Endothelial cell of umbilical vein (primary cell): ENCODE data around the gene COQ4. TPM values are rescaled to one million over a fixed set of nuclear protein-coding genes. Genes with fewer than 3 reads are reported as not detected.

Source experiments
- BruUV-seq: library from RNA; stranded (reverse); fragments of 400-500 nt; replicated peaks from 2 replicates; lab custom pipeline; 2021; lab: Mats Ljungman, UMichigan
- CTCF ChIA-PET: fragments of 300-600, 350-600 bp; sonication (Branson Sonifier 250); formaldehyde crosslinking; loops from one replicate; lab custom pipeline; 2021; ENCODE audit warnings: antibody characterized with exemption, inconsistent platforms; lab: Charles Lee
- POLR2A ChIA-PET: fragments of 300-600, 350-600 bp; sonication (Branson Sonifier 250); formaldehyde crosslinking; loops from one replicate; lab custom pipeline; 2021; ENCODE audit warnings: antibody characterized with exemption, inconsistent platforms; lab: Charles Lee
- DNase-seq: peaks from one replicate; pipeline ENCODE4 v3.0.0-alpha.2; 2011; ENCODE audit warnings: low read depth, low spot score
- FAIRE-seq: peaks from 2 replicates; lab custom pipeline; 2011; peaks lifted over from hg19 to GRCh38; lab: Jason Lieb, UNC
- H2AFZ ChIP-seq: 2 replicates; pipeline ENCODE4 v1.6.0; 2012; ENCODE audit warnings: low read depth, low read length, control low read depth, inconsistent platforms
- H3K27ac ChIP-seq: 2 replicates; pipeline ENCODE4 v1.5.1; 2011; ENCODE audit warnings: low read depth, mild to moderate bottlenecking, control low read depth, low read length, moderate library complexity; ENCODE audit not compliant: insufficient read depth
- H3K27me3 ChIP-seq, 2 experiments: 2 replicates each; pipeline versions ENCODE4 v1.6.0 to v1.6.1; 2011; ENCODE audit warnings: low read length in 2 of 2, mixed read lengths in 1 of 2; ENCODE audit not compliant: control insufficient read depth in 2 of 2, insufficient read depth in 2 of 2
- H3K36me3 ChIP-seq, 2 experiments: 2 replicates in 1 of 2; 3 replicates in 1 of 2; pipeline ENCODE4 v1.5.1; 2011; ENCODE audit warnings: low read length in 2 of 2, mild to moderate bottlenecking in 1 of 2, moderate library complexity in 1 of 2; ENCODE audit not compliant: control insufficient read depth in 2 of 2, insufficient read depth in 2 of 2; ENCODE audit errors: extremely low read depth in 1 of 2
- H3K4me1 ChIP-seq: 3 replicates; pipeline ENCODE4 v1.5.1; 2011; ENCODE audit warnings: mild to moderate bottlenecking, low read length; ENCODE audit not compliant: control insufficient read depth, insufficient read depth; ENCODE audit errors: extremely low read depth
- H3K4me2 ChIP-seq: 2 replicates; pipeline ENCODE4 v1.6.1; 2011; ENCODE audit warnings: low read length, control low read depth, mixed read lengths; ENCODE audit not compliant: insufficient read depth
- H3K4me3 ChIP-seq, 3 experiments: fragments of 200-600 bp in 1 of 3; sonication (generic), shearing (Covaris generic) in 1 of 3; replicated peaks in 1 of 3; 2 replicates each; pipeline ENCODE4 v1.5.1; 2011 to 2016; ENCODE audit warnings: control low read depth in 3 of 3, low read length in 3 of 3, mild to moderate bottlenecking in 2 of 3, inconsistent platforms in 1 of 3, low read depth in 1 of 3, moderate library complexity in 1 of 3; ENCODE audit not compliant: insufficient read depth in 1 of 3
- H3K79me2 ChIP-seq: 2 replicates; pipeline ENCODE4 v1.6.0; 2012; ENCODE audit warnings: low read length, inconsistent platforms; ENCODE audit not compliant: control insufficient read depth, insufficient read depth
- H3K9ac ChIP-seq: replicated peaks from 2 replicates; pipeline ENCODE3; 2011; ENCODE audit warnings: low read length, control low read depth; ENCODE audit not compliant: insufficient read depth; ENCODE audit errors: extremely low read depth
- H3K9me1 ChIP-seq: replicated peaks from 3 replicates; pipeline ENCODE4 v1.6.0; 2011; ENCODE audit warnings: mild to moderate bottlenecking, low read length; ENCODE audit not compliant: control insufficient read depth, insufficient read depth; ENCODE audit errors: extremely low read depth
- H3K9me3 ChIP-seq: replicated peaks from 2 replicates; pipeline ENCODE4 v1.5.1; 2012; ENCODE audit warnings: low read length, inconsistent platforms; ENCODE audit not compliant: control insufficient read depth, insufficient read depth
- H4K20me1 ChIP-seq: replicated peaks from 2 replicates; pipeline ENCODE3; 2011; ENCODE audit warnings: mild to moderate bottlenecking, low read length; ENCODE audit not compliant: control insufficient read depth, insufficient read depth; ENCODE audit errors: extremely low read depth
- CTCF ChIP-seq, 2 donors: IDR thresholded peaks; 1 replicate in 1 of 2; 2 replicates in 1 of 2; pipeline ENCODE4 v1.5.1; 2011; ENCODE audit warnings: low read length in 2 of 2, mild to moderate bottlenecking in 2 of 2, moderate library complexity in 2 of 2, control low read depth in 1 of 2, inconsistent platforms in 1 of 2, low read depth in 1 of 2; ENCODE audit not compliant: insufficient read depth in 1 of 2; ENCODE audit errors: extremely low read depth in 1 of 2
- EZH2 ChIP-seq: IDR thresholded peaks from 2 replicates; pipeline ENCODE4 v1.6.1; 2012; ENCODE audit warnings: borderline replicate concordance, low read depth, mild to moderate bottlenecking, moderate library complexity, low read length, inconsistent platforms; ENCODE audit not compliant: severe bottlenecking
- FOS ChIP-seq: IDR thresholded peaks from 2 replicates; pipeline ENCODE4 v1.6.1; 2011; ENCODE audit warnings: mild to moderate bottlenecking, low read length, moderate library complexity, borderline replicate concordance; ENCODE audit not compliant: insufficient read depth
- GATA2 ChIP-seq: IDR thresholded peaks from 2 replicates; pipeline ENCODE4 v1.7.0; 2011; ENCODE audit warnings: low read depth, mild to moderate bottlenecking, moderate library complexity, mixed read lengths, low read length; ENCODE audit not compliant: insufficient read length, insufficient read depth
- JUN ChIP-seq: IDR thresholded peaks from 2 replicates; pipeline ENCODE4 v1.6.1; 2011; ENCODE audit warnings: borderline replicate concordance, low read depth; ENCODE audit not compliant: insufficient read length, insufficient read depth
- MAX ChIP-seq: IDR thresholded peaks from 2 replicates; pipeline ENCODE4 v1.6.1; 2011; ENCODE audit not compliant: insufficient read depth, insufficient read length
- MYC ChIP-seq: IDR thresholded peaks from one replicate; pipeline ENCODE4 v1.6.1; 2011; ENCODE audit warnings: mild to moderate bottlenecking, low read depth, low read length
- POLR2A ChIP-seq: IDR thresholded peaks from 2 replicates; pipeline ENCODE4 v1.6.1; 2012; ENCODE audit warnings: low read depth, mild to moderate bottlenecking, control low read depth, low read length
- POLR2AphosphoS5 ChIP-seq: IDR thresholded peaks from 2 replicates; pipeline ENCODE4 v1.6.1; 2012; ENCODE audit warnings: low read depth, mild to moderate bottlenecking, control low read depth, low read length, moderate library complexity; ENCODE audit not compliant: insufficient read depth
- dilution Hi-C: fragments of 300-500 bp; cut with MboI; formaldehyde crosslinking; loops from one replicate; pipeline ENCODE4 v1.15.0; 2019; ENCODE audit warnings: low sequenced_read_pairs; ENCODE audit not compliant: extremely low pct_ligation_motif_present
- intact Hi-C: fragments of 100-400 bp; cut with micrococcal nuclease; formaldehyde crosslinking; loops from one replicate; pipeline ENCODE4 v1.10.0; 2022
- polyA plus RNA-seq, 4 experiments: library from polyadenylated mRNA; depleted of rRNA in 3 of 4; stranded (reverse) in 3 of 4; unstranded in 1 of 4; fragments of >200 nt; gene quantifications; 2 replicates each; pipeline versions ENCODE4 v1.2.1 to v1.2.3, GENCODE V29; 2011 to 2012; ENCODE audit warnings: missing spikeins in 1 of 4
- total RNA-seq: library from RNA; stranded (reverse); gene quantifications from 2 replicates; pipeline ENCODE4 v1.2.3, GENCODE V29; 2021

The COQ4 gene
- total and polyA plus RNA-seq, 2 donors (not counting 3 experiments of a cell fraction or from before 2014, with no cell fraction given), result 44.4 to 78.1 TPM

DNA sequence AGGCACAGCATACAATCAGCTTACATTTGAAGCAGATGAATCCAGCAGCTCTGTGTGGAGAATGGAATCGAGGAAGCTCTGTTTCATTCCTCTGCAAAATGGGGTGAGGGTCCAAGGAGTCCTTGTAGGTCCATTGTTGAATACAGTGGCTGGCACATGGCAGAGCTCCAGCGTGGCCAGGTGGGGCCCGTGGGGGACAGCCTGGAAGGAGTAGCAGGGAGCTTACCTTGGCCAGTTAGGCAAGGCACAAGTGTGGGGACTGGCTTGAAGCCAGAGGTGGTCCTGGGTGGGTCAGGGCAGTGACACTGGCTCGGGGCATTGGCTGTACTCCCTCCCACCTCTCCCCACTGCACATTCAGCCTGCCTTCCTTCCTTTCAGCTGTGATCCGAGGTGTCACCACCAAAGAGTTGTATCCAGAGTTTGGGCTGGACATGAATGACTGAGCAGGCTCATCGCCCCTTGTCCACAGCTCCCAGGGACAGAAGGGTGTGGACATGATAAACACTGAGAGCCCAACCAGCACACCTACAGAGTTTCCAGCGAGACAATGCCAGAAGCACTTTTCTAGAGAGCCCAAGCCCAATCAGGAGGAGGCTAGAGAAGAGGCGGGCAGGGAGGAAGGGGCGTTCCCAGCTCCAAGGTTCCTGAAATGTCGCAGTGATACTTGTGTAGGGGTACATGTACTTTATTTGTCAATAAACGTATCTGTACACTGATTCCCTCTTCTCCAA is 34.2 kb upstream of the COQ4 start:
- H3K4me3 ChIP-seq, result no peak overlapping the region
- no peak overlapping the region for H2AFZ ChIP-seq
- H3K27me3 ChIP-seq, result no peaks in the 10 kb centered on the region
- H4K20me1 ChIP-seq, result no peaks in the 10 kb centered on the region
- CTCF ChIA-PET, result interaction anchor here (0.9 to 1.2 kb wide), 2 partner anchors 53 kb away, joined by 4 read pairs; no protein-coding TSS in a partner anchor
- DNase-seq (no peak), FAIRE-seq (no peak)
- H3K36me3 ChIP-seq, result peaks cover 3 to 13% of the 10 kb centered on the region in 2 experiments
- no peak overlapping the region for H3K4me2 ChIP-seq
- no peaks in the 10 kb centered on the region for H3K79me2 ChIP-seq
- no peaks in the 10 kb centered on the region for H3K9me1 ChIP-seq
- intact Hi-C loops, result no loop called here
- TF ChIP-seq CTCF (IDR thresholded peaks at IDR 0.05; ENCODE audit: extremely low read depth in 1 of 2, insufficient read depth in 1 of 2, low read depth in 1 of 2, low read length in 2 of 2) (no peak), GATA2 (no peak), MYC (no peak), EZH2 (no peak), POLR2AphosphoS5 (no peak), JUN (no peak), MAX (no peak), POLR2A (no peak), FOS (no peak)
- BruUV-seq, result no TSS peak
- H3K27ac ChIP-seq, result no peak overlapping the region
- no peaks in the 10 kb centered on the region for H3K9me3 ChIP-seq
- H3K9ac ChIP-seq, result no peak overlapping the region
- H3K4me1 ChIP-seq, result no peaks in the 10 kb centered on the region
- dilution Hi-C loops, result no loop called here
- POLR2A ChIA-PET, result no interaction called here
